H1 (cell line): ENCODE results near the gene PROSER2. TPM values are rescaled to one million over a fixed set of nuclear protein-coding genes. Genes with fewer than 3 reads are reported as not detected.

ENCODE experiments used
- CTCF ChIA-PET: fragments of 300-600 bp; sonication (Branson Sonifier 250); formaldehyde crosslinking; loops from one replicate; lab custom pipeline; 2021; ENCODE audit not compliant: partially characterized antibody; lab: Charles Lee
- POLR2A ChIA-PET: fragments of 300-600 bp; sonication (Branson Sonifier 250); formaldehyde crosslinking; loops from one replicate; lab custom pipeline; 2021; ENCODE audit warnings: inconsistent platforms; ENCODE audit not compliant: partially characterized antibody; lab: Charles Lee
- DNase-seq, 2 experiments: peaks; one replicate each; pipeline versions ENCODE4 v3.0.0 to v3.0.0-alpha.2; 2010 to 2022; ENCODE audit warnings: low spot score in 2 of 2, low read depth in 1 of 2, mixed read lengths in 1 of 2
- FAIRE-seq: peaks from 2 replicates; lab custom pipeline; 2011; peaks lifted over from hg19 to GRCh38; lab: Jason Lieb, UNC
- H2AFZ ChIP-seq: 2 replicates; pipeline ENCODE4 v1.8.1; 2012; ENCODE audit warnings: low read length, inconsistent platforms
- H2AK5ac ChIP-seq: 2 replicates; pipeline ENCODE4 v1.6.1; 2013; ENCODE audit warnings: low read depth, low read length
- H2BK120ac ChIP-seq: replicated peaks from 2 replicates; pipeline ENCODE3; 2013; ENCODE audit warnings: low read depth, low read length, inconsistent platforms
- H2BK12ac ChIP-seq: 2 replicates; pipeline ENCODE4 v1.6.1; 2013; ENCODE audit warnings: low read depth, low read length
- H2BK15ac ChIP-seq: 2 replicates; pipeline ENCODE4 v1.6.1; 2013; ENCODE audit warnings: low read length
- H2BK20ac ChIP-seq: 2 replicates; pipeline ENCODE4 v1.6.1; 2013; ENCODE audit warnings: low read length
- H2BK5ac ChIP-seq: 2 replicates; pipeline ENCODE4 v1.6.1; 2013; ENCODE audit warnings: low read depth, low read length
- H3K14ac ChIP-seq: 2 replicates; pipeline ENCODE4 v1.6.1; 2013; ENCODE audit warnings: inconsistent platforms; ENCODE audit not compliant: insufficient read length
- H3K18ac ChIP-seq: 2 replicates; pipeline ENCODE4 v1.6.1; 2013; ENCODE audit warnings: low read length; ENCODE audit errors: extremely low read depth
- H3K23ac ChIP-seq: 2 replicates; pipeline ENCODE4 v1.6.1; 2013; ENCODE audit warnings: inconsistent platforms; ENCODE audit not compliant: insufficient read length
- H3K23me2 ChIP-seq: 2 replicates; pipeline ENCODE4 v1.6.1; 2013; ENCODE audit warnings: low read depth, low read length
- H3K27ac ChIP-seq: 2 replicates; pipeline ENCODE4 v1.6.1; 2011; ENCODE audit warnings: low read depth, low read length, inconsistent platforms
- H3K27me3 ChIP-seq, 4 experiments: replicated peaks in 1 of 4; 1 replicate in 1 of 4; 2 replicates in 3 of 4; pipeline versions ENCODE4 v1.6.1 to v1.8.1; 2011 to 2013; ENCODE audit warnings: low read length in 3 of 4, mild to moderate bottlenecking in 3 of 4, inconsistent platforms in 2 of 4, mixed read lengths in 2 of 4, moderate library complexity in 1 of 4; ENCODE audit not compliant: control insufficient read depth in 3 of 4, insufficient read depth in 3 of 4; ENCODE audit errors: extremely low read depth in 1 of 4
- H3K36me3 ChIP-seq, 4 experiments: 2 replicates each; pipeline versions ENCODE4 v1.6.1 to v1.8.1; 2011 to 2013; ENCODE audit warnings: mild to moderate bottlenecking in 4 of 4, low read length in 3 of 4, moderate library complexity in 2 of 4, control low read depth in 1 of 4, inconsistent platforms in 1 of 4; ENCODE audit not compliant: insufficient read depth in 4 of 4, control insufficient read depth in 2 of 4
- H3K4ac ChIP-seq: replicated peaks from 2 replicates; pipeline ENCODE3; 2013; ENCODE audit warnings: low read length, low read depth, mixed read lengths, inconsistent platforms; ENCODE audit not compliant: insufficient read length
- H3K4me1 ChIP-seq, 4 experiments: replicated peaks in 1 of 4; 1 replicate in 1 of 4; 2 replicates in 3 of 4; pipeline versions ENCODE4 v1.6.1 to v1.8.1; 2011 to 2013; ENCODE audit warnings: low read length in 3 of 4, inconsistent platforms in 2 of 4, mixed read lengths in 1 of 4; ENCODE audit not compliant: insufficient read depth in 4 of 4, control insufficient read depth in 3 of 4
- H3K4me2 ChIP-seq, 2 experiments: 2 replicates each; pipeline versions ENCODE4 v1.6.1 to v1.8.1; 2011 to 2013; ENCODE audit warnings: low read depth in 2 of 2, low read length in 2 of 2, control low read depth in 1 of 2, inconsistent platforms in 1 of 2, mild to moderate bottlenecking in 1 of 2; ENCODE audit not compliant: insufficient read depth in 1 of 2
- H3K4me3 ChIP-seq, 4 experiments: fragments of 200-600, 300-600 bp in 1 of 4; sonication (generic), shearing (Covaris generic), sonication (Bioruptor Twin) in 1 of 4; 2 replicates each; pipeline versions ENCODE4 v1.5.1 to v1.8.1; 2011 to 2016; ENCODE audit warnings: low read length in 4 of 4, low read depth in 3 of 4, control low read depth in 2 of 4, inconsistent platforms in 2 of 4, mild to moderate bottlenecking in 2 of 4, mixed read lengths in 1 of 4, moderate library complexity in 1 of 4; ENCODE audit not compliant: insufficient read depth in 2 of 4; ENCODE audit errors: extremely low read depth in 1 of 4
- H3K56ac ChIP-seq: replicated peaks from 2 replicates; pipeline ENCODE3; 2013; ENCODE audit warnings: low read depth, mild to moderate bottlenecking, mixed read lengths, low read length, inconsistent platforms; ENCODE audit not compliant: insufficient read length
- H3K79me1 ChIP-seq: 2 replicates; pipeline ENCODE4 v1.6.1; 2013; ENCODE audit warnings: low read depth, low read length, control low read depth
- H3K79me2 ChIP-seq, 2 experiments: 2 replicates each; pipeline versions ENCODE4 v1.6.1 to v1.8.1; 2012 to 2013; ENCODE audit warnings: low read length in 2 of 2, mild to moderate bottlenecking in 2 of 2, inconsistent platforms in 1 of 2; ENCODE audit not compliant: insufficient read depth in 2 of 2, control insufficient read depth in 1 of 2
- H3K9ac ChIP-seq, 4 experiments: replicated peaks in 1 of 4; 1 replicate in 1 of 4; 2 replicates in 3 of 4; pipeline versions ENCODE4 v1.6.1 to v1.8.1; 2011 to 2013; ENCODE audit warnings: low read depth in 3 of 4, low read length in 3 of 4, control low read depth in 2 of 4, mild to moderate bottlenecking in 2 of 4, moderate library complexity in 2 of 4, inconsistent platforms in 1 of 4; ENCODE audit errors: extremely low read depth in 1 of 4
- H3K9me3 ChIP-seq, 2 experiments: 2 replicates each; pipeline versions ENCODE4 v1.6.1 to v1.8.1; 2012 to 2013; ENCODE audit warnings: mild to moderate bottlenecking in 2 of 2, moderate library complexity in 2 of 2, control low read depth in 1 of 2, inconsistent platforms in 1 of 2, low read depth in 1 of 2, low read length in 1 of 2, mixed read lengths in 1 of 2; ENCODE audit not compliant: insufficient read depth in 2 of 2
- H4K20me1 ChIP-seq, 2 experiments: replicated peaks in 1 of 2; 2 replicates each; pipeline versions ENCODE3 to v1.8.1; 2011 to 2013; ENCODE audit warnings: inconsistent platforms in 2 of 2, low read length in 2 of 2, mild to moderate bottlenecking in 1 of 2; ENCODE audit not compliant: insufficient read depth in 2 of 2, control insufficient read depth in 1 of 2
- H4K5ac ChIP-seq: 2 replicates; pipeline ENCODE4 v1.6.1; 2013; ENCODE audit warnings: low read length, low read depth, mixed read lengths, inconsistent platforms; ENCODE audit not compliant: insufficient read length
- H4K8ac ChIP-seq: 2 replicates; pipeline ENCODE4 v1.8.0; 2013; ENCODE audit warnings: mild to moderate bottlenecking, moderate library complexity, low read length, inconsistent platforms; ENCODE audit not compliant: insufficient read depth; ENCODE audit errors: extremely low read depth
- H4K91ac ChIP-seq: replicated peaks from 2 replicates; pipeline ENCODE3; 2013; ENCODE audit warnings: low read length, mixed read lengths, inconsistent platforms; ENCODE audit not compliant: insufficient read length
- ASH2L ChIP-seq: fragments of 200-600, 300-600 bp; sonication (generic); IDR thresholded peaks from one replicate; pipeline ENCODE4 v1.7.1; 2017; ENCODE audit warnings: low read length
- HDAC6 ChIP-seq: IDR thresholded peaks from one replicate; pipeline ENCODE4 v1.7.1; 2012; ENCODE audit warnings: low read depth, mild to moderate bottlenecking, inconsistent platforms, low read length, moderate library complexity
- NANOG ChIP-seq: IDR thresholded peaks from 2 replicates; pipeline ENCODE4 v1.6.1; 2011; ENCODE audit warnings: low read length, low read depth, mild to moderate bottlenecking, inconsistent platforms; ENCODE audit not compliant: insufficient read depth, poor library complexity, severe bottlenecking
- RAD21 ChIP-seq, 2 experiments: IDR thresholded peaks in 1 of 2; conservative IDR thresholded peaks in 1 of 2; 2 replicates each; pipeline ENCODE4 v1.6.1; 2011; ENCODE audit warnings: low read depth in 2 of 2, low read length in 2 of 2, improper control_type of control experiment in 1 of 2, inconsistent platforms in 1 of 2, mild to moderate bottlenecking in 1 of 2, moderate library complexity in 1 of 2
- RFX5 ChIP-seq: IDR thresholded peaks from 2 replicates; pipeline ENCODE4 v1.6.1; 2011; ENCODE audit warnings: low read depth, low read length, improper control_type of control experiment, borderline replicate concordance
- RNF2 ChIP-seq: fragments of 200-900, 300-1000 bp; sonication (generic); IDR thresholded peaks from 2 replicates; pipeline ENCODE4 v1.7.1; 2016; ENCODE audit warnings: borderline replicate concordance, low read depth, mild to moderate bottlenecking, antibody characterized with exemption, low read length; ENCODE audit not compliant: poor library complexity, severe bottlenecking; ENCODE audit errors: missing control alignments
- TEAD4 ChIP-seq: IDR thresholded peaks from 2 replicates; pipeline ENCODE4 v1.6.1; 2012; ENCODE audit warnings: low read depth, low read length, inconsistent platforms, mixed read lengths
- WGBS, 2 experiments: shearing (Covaris generic) in 1 of 2; methylation state at CpG; one replicate each; pipeline versions ENCODE4 v1.1.6 to v1.1.7; 2013 to 2015; ENCODE audit warnings: low lambda C conversion rate in 2 of 2, mixed read lengths in 2 of 2, inconsistent platforms in 1 of 2, low coverage in 1 of 2, missing lambda C conversion rate in 1 of 2; ENCODE audit not compliant: insufficient replicate concordance in 2 of 2, insufficient coverage in 1 of 2, insufficient read length in 1 of 2; ENCODE audit errors: extremely low coverage in 1 of 2, missing lambda C conversion rate in 1 of 2; 5-methylcytosine and 5-hydroxymethylcytosine counted together
- polyA plus RNA-seq, 7 experiments: library from polyadenylated mRNA; depleted of rRNA in 3 of 7; stranded (reverse) in 5 of 7; unstranded in 2 of 7; fragments of >200 nt in 5 of 7; fragments of 200-250 nt in 2 of 7; gene quantifications; 1 replicate in 5 of 7; 2 replicates in 1 of 7; 4 replicates in 1 of 7; pipeline versions ENCODE4 v1.2.1 to v1.2.3, GENCODE V29; 2011 to 2013; ENCODE audit warnings: missing spikeins in 2 of 7, mixed read lengths in 2 of 7
- total RNA-seq: library from RNA; stranded (reverse); fragmentation: NEBNext Ultra II Directional; extraction: Animal tissue kit (Norgen Biotek cat#: 25700); gene quantifications from 2 replicates; pipeline ENCODE4 v1.2.1, GENCODE V29; 2021

The PROSER2 gene
- total and polyA plus RNA-seq, 2 of the 8 experiments (the other 6 are each of a cell fraction or from before 2014, with no cell fraction given) = 3.9 to 13.7 TPM

- H3K23ac ChIP-seq = no peak overlapping the region
- H2BK12ac ChIP-seq = no peak overlapping the region
- H3K18ac ChIP-seq = no peak overlapping the region
- no peaks in the 10 kb centered on the region for H3K9me3 ChIP-seq
- CTCF ChIA-PET = interaction anchor here (0.7 to 5.4 kb wide), 6 partner anchors 11 to 82 kb away, joined by 3 to 40 read pairs (median 4); no protein-coding TSS in a partner anchor
- H3K27me3 ChIP-seq = no peaks in the 10 kb centered on the region
- no peak overlapping the region for H2AK5ac ChIP-seq
- H3K4me2 ChIP-seq = no peak overlapping the region
- DNase-seq (no peak), FAIRE-seq (no peak)
- H3K23me2 ChIP-seq = no peaks in the 10 kb centered on the region
- H4K5ac ChIP-seq = no peak overlapping the region
- H3K4me3 ChIP-seq = no peak overlapping the region
- 89% methylated on average over 4 of the region's 4 CpGs; no CpG with 5 or more reads in 1 of the 2 experiments for WGBS, 2 experiments
- H2BK20ac ChIP-seq = no peak overlapping the region
- no peak for TF ChIP-seq NANOG
- TF ChIP-seq RNF2 = no peak
- no peak for TF ChIP-seq TEAD4
- TF ChIP-seq RAD21 (IDR thresholded peaks at IDR 0.05 in 1 of 2, conservative IDR thresholded peaks at IDR 0.05 in 1 of 2; ENCODE audit: low read depth in 2 of 2, low read length in 2 of 2) = no peak
- TF ChIP-seq ASH2L = no peak
- no peak for TF ChIP-seq RFX5
- TF ChIP-seq HDAC6 = no peak
- H4K20me1 ChIP-seq = peaks cover 0 to 2% of the 10 kb centered on the region in 2 experiments
- no peak overlapping the region for H3K56ac ChIP-seq
- H3K9ac ChIP-seq = no peak overlapping the region
- H2AFZ ChIP-seq = no peak overlapping the region
- no peak overlapping the region for H2BK120ac ChIP-seq
- no peaks in the 10 kb centered on the region for H3K36me3 ChIP-seq
- H3K4me1 ChIP-seq = peaks cover 2 to 9% (median 5%) of the 10 kb centered on the region in 4 experiments; a peak in 4 of 7 replicates
- no peak overlapping the region for H3K4ac ChIP-seq
- H2BK5ac ChIP-seq = no peak overlapping the region
- peaks cover 0 to 20% of the 10 kb centered on the region in 2 experiments; a peak in 2 of 4 replicates for H3K79me2 ChIP-seq
- H4K8ac ChIP-seq = no peak overlapping the region
- no peak overlapping the region for H3K14ac ChIP-seq
- H2BK15ac ChIP-seq = no peak overlapping the region; the same call in 1 of the 2 replicates
- H3K79me1 ChIP-seq = peaks cover 2% of the 10 kb centered on the region; the same call in 1 of the 2 replicates
- no peak overlapping the region for H3K27ac ChIP-seq
- H4K91ac ChIP-seq = no peak overlapping the region
- POLR2A ChIA-PET = interaction anchor here (1.0 to 1.5 kb wide), 2 partner anchors 21 to 41 kb away, joined by 3 to 6 read pairs; no protein-coding TSS in a partner anchor
Observed at GRCh38 chr10:11830836-11831519, 7.8 kb downstream of the PROSER2 start.
